Measurements from ENCODE around the gene SLC30A9.

DNA sequence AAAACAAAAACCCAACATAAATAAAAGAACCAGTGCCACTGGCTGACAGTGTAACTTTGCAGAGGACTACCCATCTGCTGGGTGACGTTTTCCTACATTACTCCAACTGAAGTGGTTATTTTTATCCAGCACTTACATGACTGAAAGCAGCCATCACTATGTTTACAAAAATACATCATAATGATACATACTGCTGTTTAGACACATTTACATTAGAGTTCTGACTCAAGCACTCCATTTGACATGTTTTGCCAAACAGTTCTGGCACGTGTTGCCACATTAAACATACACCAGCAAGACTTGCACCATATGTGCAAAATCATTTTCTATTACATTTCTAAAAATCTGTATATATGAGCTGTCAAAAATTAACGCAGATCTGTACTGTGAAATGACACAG, 122.5 kb downstream of the SLC30A9 start:
- TF ChIP-seq, protein P1, sequence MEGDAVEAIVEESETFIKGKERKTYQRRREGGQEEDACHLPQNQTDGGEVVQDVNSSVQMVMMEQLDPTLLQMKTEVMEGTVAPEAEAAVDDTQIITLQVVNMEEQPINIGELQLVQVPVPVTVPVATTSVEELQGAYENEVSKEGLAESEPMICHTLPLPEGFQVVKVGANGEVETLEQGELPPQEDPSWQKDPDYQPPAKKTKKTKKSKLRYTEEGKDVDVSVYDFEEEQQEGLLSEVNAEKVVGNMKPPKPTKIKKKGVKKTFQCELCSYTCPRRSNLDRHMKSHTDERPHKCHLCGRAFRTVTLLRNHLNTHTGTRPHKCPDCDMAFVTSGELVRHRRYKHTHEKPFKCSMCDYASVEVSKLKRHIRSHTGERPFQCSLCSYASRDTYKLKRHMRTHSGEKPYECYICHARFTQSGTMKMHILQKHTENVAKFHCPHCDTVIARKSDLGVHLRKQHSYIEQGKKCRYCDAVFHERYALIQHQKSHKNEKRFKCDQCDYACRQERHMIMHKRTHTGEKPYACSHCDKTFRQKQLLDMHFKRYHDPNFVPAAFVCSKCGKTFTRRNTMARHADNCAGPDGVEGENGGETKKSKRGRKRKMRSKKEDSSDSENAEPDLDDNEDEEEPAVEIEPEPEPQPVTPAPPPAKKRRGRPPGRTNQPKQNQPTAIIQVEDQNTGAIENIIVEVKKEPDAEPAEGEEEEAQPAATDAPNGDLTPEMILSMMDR (IDR thresholded peaks at IDR 0.05; ENCODE audit: insufficient read depth, low read depth, low read length) = no peak
- no peak for TF ChIP-seq EZH2 (IDR thresholded peaks at IDR 0.05; ENCODE audit: insufficient read depth, low read length)
